Neuronal stem cell (in vitro differentiated cells): Measurements from ENCODE around the gene FAM83F.

ENCODE experiments used
- DNase-seq: peaks from one replicate; pipeline ENCODE4 v3.0.0-alpha.2; 2013; ENCODE audit warnings: low spot score
- H2AFZ ChIP-seq: one replicate; pipeline ENCODE4 v1.6.1; 2013; ENCODE audit warnings: mild to moderate bottlenecking, low read length, inconsistent platforms
- H2AK5ac ChIP-seq: 2 replicates; pipeline ENCODE4 v1.6.1; 2013; ENCODE audit warnings: low read depth, mild to moderate bottlenecking, inconsistent platforms, low read length, moderate library complexity, mixed read lengths
- H2BK120ac ChIP-seq: 2 replicates; pipeline ENCODE4 v1.6.1; 2013; ENCODE audit warnings: low read depth, mild to moderate bottlenecking, inconsistent platforms, low read length, moderate library complexity, mixed read lengths
- H2BK12ac ChIP-seq: one replicate; pipeline ENCODE4 v1.6.1; 2013; ENCODE audit warnings: low read length, inconsistent platforms
- H2BK15ac ChIP-seq: 2 replicates; pipeline ENCODE4 v1.6.1; 2013; ENCODE audit warnings: mild to moderate bottlenecking, low read length, inconsistent platforms, mixed read lengths
- H2BK5ac ChIP-seq: one replicate; pipeline ENCODE4 v1.6.1; 2013; ENCODE audit warnings: inconsistent platforms, mild to moderate bottlenecking, low read length, moderate library complexity
- H3K14ac ChIP-seq: one replicate; pipeline ENCODE4 v1.6.1; 2013; ENCODE audit warnings: low read length, inconsistent platforms
- H3K18ac ChIP-seq: 2 replicates; pipeline ENCODE4 v1.6.1; 2013; ENCODE audit warnings: low read length, inconsistent platforms
- H3K23ac ChIP-seq: 2 replicates; pipeline ENCODE4 v1.6.1; 2013; ENCODE audit warnings: low read depth, mild to moderate bottlenecking, mixed read lengths, low read length, inconsistent platforms; ENCODE audit not compliant: poor library complexity
- H3K27ac ChIP-seq: replicated peaks from 3 replicates; pipeline ENCODE4 v1.5.1; 2013; ENCODE audit warnings: low read length, inconsistent platforms
- H3K27me3 ChIP-seq, 3 experiments: 2 replicates each; pipeline ENCODE4 v1.6.1; 2013; ENCODE audit warnings: low read length in 3 of 3, mild to moderate bottlenecking in 2 of 3, inconsistent platforms in 1 of 3, low read depth in 1 of 3, mixed read lengths in 1 of 3, moderate library complexity in 1 of 3; ENCODE audit not compliant: control insufficient read depth in 3 of 3, insufficient read depth in 3 of 3
- H3K36me3 ChIP-seq, 2 donors: replicated peaks in 1 of 2; 2 replicates each; pipeline ENCODE4 v1.6.1; 2013; ENCODE audit warnings: low read length in 2 of 2; ENCODE audit not compliant: control insufficient read depth in 2 of 2, insufficient read depth in 2 of 2
- H3K4ac ChIP-seq: 2 replicates; pipeline ENCODE4 v1.6.1; 2013; ENCODE audit warnings: inconsistent platforms, mild to moderate bottlenecking, low read length, moderate library complexity
- H3K4me1 ChIP-seq, 2 donors: 1 replicate in 1 of 2; 2 replicates in 1 of 2; pipeline ENCODE4 v1.6.1; 2013; ENCODE audit warnings: low read length in 2 of 2, low read depth in 1 of 2; ENCODE audit not compliant: control insufficient read depth in 2 of 2, insufficient read depth in 1 of 2
- H3K4me2 ChIP-seq: one replicate; pipeline ENCODE4 v1.6.1; 2013; ENCODE audit warnings: mild to moderate bottlenecking, low read length, inconsistent platforms; ENCODE audit not compliant: insufficient read depth, poor library complexity, severe bottlenecking
- H3K4me3 ChIP-seq, 2 donors: 2 replicates each; pipeline ENCODE4 v1.5.1; 2013; ENCODE audit warnings: low read length in 2 of 2, mild to moderate bottlenecking in 2 of 2, inconsistent platforms in 1 of 2, moderate library complexity in 1 of 2
- H3K79me1 ChIP-seq: one replicate; pipeline ENCODE4 v1.6.1; 2013; ENCODE audit warnings: low read depth, mild to moderate bottlenecking, inconsistent platforms, low read length, moderate library complexity
- H3K9ac ChIP-seq: one replicate; pipeline ENCODE4 v1.6.1; 2013; ENCODE audit warnings: mild to moderate bottlenecking, low read depth, low read length, inconsistent platforms; ENCODE audit not compliant: poor library complexity
- H3K9me3 ChIP-seq, 2 donors: replicated peaks in 1 of 2; 2 replicates each; pipeline versions ENCODE3 to v1.6.1; 2013; ENCODE audit warnings: low read length in 2 of 2, mild to moderate bottlenecking in 2 of 2, inconsistent platforms in 1 of 2, low read depth in 1 of 2, mixed read lengths in 1 of 2, moderate library complexity in 1 of 2; ENCODE audit not compliant: control insufficient read depth in 2 of 2, insufficient read depth in 1 of 2
- H4K8ac ChIP-seq: one replicate; pipeline ENCODE4 v1.6.1; 2013; ENCODE audit warnings: low read depth, mild to moderate bottlenecking, inconsistent platforms, low read length, moderate library complexity
- H4K91ac ChIP-seq: one replicate; pipeline ENCODE4 v1.6.1; 2013; ENCODE audit warnings: low read length, low read depth, mild to moderate bottlenecking, inconsistent platforms; ENCODE audit not compliant: poor library complexity
- WGBS, 2 donors: extraction: QIAGEN DNeasy Blood & Tissue Kit; methylation state at CpG; one replicate each; pipeline ENCODE4 v1.1.7; 2013; ENCODE audit warnings: missing lambda C conversion rate in 2 of 2, mixed read lengths in 1 of 2; ENCODE audit not compliant: insufficient read length in 2 of 2, insufficient replicate concordance in 1 of 2; ENCODE audit errors: extremely low coverage in 2 of 2; 5-methylcytosine and 5-hydroxymethylcytosine counted together

FAM83F gene

DNA sequence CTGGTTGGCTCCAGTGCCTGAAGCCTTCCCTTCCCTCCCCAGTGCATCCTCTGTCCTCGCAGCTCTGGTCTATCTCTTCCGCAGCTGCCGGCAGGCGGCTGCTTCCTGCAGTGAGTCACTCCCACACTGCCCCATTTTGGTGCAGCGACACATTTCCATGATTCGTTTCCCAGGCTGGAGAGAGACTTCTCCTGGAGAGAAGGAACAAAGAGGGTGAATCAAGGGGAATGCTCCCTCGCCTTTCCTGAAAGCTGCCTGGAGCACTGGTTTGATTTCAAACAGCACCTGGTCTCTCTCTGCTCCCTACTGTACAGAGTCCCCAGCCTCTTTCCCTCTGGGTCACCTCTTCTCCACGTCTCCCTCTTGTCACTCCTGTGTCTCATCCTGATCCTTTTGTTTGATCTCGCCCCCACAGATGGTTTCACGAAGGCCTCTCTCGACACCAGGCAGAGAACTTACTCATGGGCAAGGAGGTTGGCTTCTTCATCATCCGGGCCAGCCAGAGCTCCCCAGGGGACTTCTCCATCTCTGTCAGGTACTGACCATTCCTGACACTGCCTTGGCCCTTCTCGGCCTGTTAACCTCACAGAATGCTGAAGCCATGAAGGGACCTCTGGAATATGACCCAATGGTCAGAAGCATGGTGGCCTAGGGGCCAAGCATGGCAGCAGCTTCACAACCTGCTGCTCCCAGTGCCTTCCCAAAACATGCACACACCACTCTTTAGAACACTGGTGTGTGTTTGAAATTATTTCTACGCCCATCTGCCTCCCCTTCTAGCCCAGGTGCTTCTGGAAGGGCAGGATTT lies 34.9 kb upstream of the FAM83F start, which contains the start of gene TMA7B:
TMA7B (plus strand) TSS at position 758 of the 808 bp plus-strand sequence. CDS start 3,978 bp downstream, outside the sequence.
- Histone ChIP-seq H3K9me3 (no peaks in the 10 kb centered on the region), H3K23ac (peak within 1 kb of the TSS; percentile 12), H3K9ac (peak within 1 kb of the TSS; percentile 22), H3K4me3 (no peak within 1 kb of the TSS), H2BK5ac (no peak within 1 kb of the TSS), H3K79me1 (no peaks in the 10 kb centered on the region), H3K4me1 (peaks cover 0 to 7% of the 10 kb centered on the region in 2 donors), H2AFZ (peak within 1 kb of the TSS; percentile 67), H2AK5ac (no peak within 1 kb of the TSS), H2BK120ac (no peak within 1 kb of the TSS), H3K27ac (no peak within 1 kb of the TSS), H2BK12ac (peak within 1 kb of the TSS; percentile 43), H3K27me3 (peaks cover 0 to 20% (median 0%) of the 10 kb centered on the region in 3 experiments), H2BK15ac (peak within 1 kb of the TSS; percentile 66), H4K8ac (no peak within 1 kb of the TSS), H3K4ac (peak within 1 kb of the TSS; percentile 40), H4K91ac (no peak within 1 kb of the TSS), H3K36me3 (no peaks in the 10 kb centered on the region), H3K18ac (peak within 1 kb of the TSS; percentile 36), H3K4me2 (no peak within 1 kb of the TSS), H3K14ac (no peak within 1 kb of the TSS)
- no CpG with 5 or more reads among the region's 14 CpGs for WGBS, 2 donors
- DNase-seq = no peak

DNA sequence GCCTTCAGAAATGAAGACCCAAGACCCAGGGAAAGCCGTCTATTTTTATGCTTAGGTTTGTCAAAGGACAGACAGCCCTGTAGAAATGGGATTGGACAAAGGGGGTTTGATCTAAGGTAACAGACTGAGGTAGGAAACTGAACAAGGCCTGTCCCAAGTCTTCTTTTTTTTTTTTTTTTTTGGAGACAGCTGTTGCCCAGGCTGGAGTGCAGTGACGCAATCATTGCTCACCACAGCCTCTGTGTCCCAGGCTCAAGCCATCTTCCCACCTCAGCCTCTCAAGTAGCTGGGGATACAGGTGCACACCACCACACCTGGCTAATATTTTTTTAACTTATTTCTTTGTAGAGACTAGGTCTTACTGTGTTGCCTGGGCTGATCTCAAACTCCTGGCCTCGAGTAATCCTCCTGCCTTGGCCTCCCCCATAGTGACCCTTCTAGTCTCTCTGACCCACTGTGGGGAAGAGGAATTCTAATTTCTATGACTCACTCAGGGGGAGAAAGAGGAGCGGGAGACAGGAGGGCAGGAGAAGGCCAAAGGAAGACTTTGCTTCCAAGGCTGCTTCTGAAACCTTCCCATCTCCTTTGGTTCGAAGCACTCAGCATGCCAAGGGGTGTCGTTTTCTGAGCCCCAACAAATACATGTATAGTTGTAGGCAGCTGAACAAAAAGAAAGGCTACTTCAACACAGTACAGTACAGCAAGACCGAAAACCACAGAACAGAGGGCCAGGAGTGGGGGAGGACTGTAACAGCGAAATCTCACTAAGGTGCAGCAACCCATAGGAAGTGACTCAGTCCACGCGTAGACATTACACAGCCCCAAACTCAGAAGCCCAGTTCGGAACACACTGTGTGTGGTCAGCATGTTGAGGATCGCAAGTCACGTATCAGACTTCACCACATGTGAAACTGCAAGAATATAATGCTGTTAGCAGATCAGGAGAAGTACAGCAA lies 33.7 kb upstream of the FAM83F start:
- no peak overlapping the region for H2BK5ac ChIP-seq
- H3K4ac ChIP-seq = no peak overlapping the region
- H3K27ac ChIP-seq = no peak overlapping the region
- H3K18ac ChIP-seq = no peak overlapping the region
- H2BK120ac ChIP-seq = no peak overlapping the region
- H3K4me1 ChIP-seq = peaks cover 0 to 7% of the 10 kb centered on the region in 2 donors
- H3K79me1 ChIP-seq = no peaks in the 10 kb centered on the region
- peaks cover 0 to 20% (median 0%) of the 10 kb centered on the region in 3 experiments for H3K27me3 ChIP-seq
- no peaks in the 10 kb centered on the region for H3K9me3 ChIP-seq
- DNase-seq = no peak
- no peak overlapping the region for H2AK5ac ChIP-seq
- H2BK12ac ChIP-seq = no peak overlapping the region
- no peak overlapping the region for H3K14ac ChIP-seq
- H3K4me3 ChIP-seq = no peak overlapping the region
- no peak overlapping the region for H3K4me2 ChIP-seq
- H3K9ac ChIP-seq = no peak overlapping the region
- H4K91ac ChIP-seq = no peak overlapping the region
- H3K36me3 ChIP-seq = no peaks in the 10 kb centered on the region
- H2BK15ac ChIP-seq = no peak overlapping the region
- no peak overlapping the region for H3K23ac ChIP-seq
- H4K8ac ChIP-seq = no peak overlapping the region
- WGBS, 2 donors = no CpG with 5 or more reads among the region's 13 CpGs
- H2AFZ ChIP-seq = no peak overlapping the region

DNA sequence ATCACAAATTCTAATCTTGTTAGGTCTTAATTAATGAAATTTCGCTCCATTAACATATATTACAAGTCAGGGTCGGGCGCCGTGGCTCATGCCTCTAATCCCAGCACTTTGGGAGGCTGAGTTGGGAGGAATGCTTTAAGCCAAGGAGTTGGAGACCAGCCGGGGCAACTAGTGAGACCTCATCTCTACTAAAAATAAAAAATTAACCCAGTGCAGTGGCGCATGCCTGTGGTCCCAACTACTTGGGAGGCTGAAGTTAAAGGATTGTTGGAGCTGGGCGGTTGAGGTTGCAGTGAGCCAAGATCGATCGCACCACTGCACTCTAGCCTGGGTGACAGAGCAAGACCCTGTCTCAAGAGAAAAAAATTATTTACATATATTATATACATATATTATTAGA lies 32.7 kb upstream of the FAM83F start:
- Histone ChIP-seq H3K27me3 (peaks cover 0 to 25% (median 0%) of the 10 kb centered on the region in 3 experiments), H2AFZ (no peak overlapping the region), H3K4me2 (no peak overlapping the region), H2BK5ac (no peak overlapping the region), H3K4me1 (peaks cover 0 to 7% of the 10 kb centered on the region in 2 donors), H2BK120ac (no peak overlapping the region), H3K4me3 (no peak overlapping the region), H4K8ac (no peak overlapping the region), H2AK5ac (no peak overlapping the region), H2BK15ac (no peak overlapping the region), H3K23ac (no peak overlapping the region), H3K27ac (no peak overlapping the region), H3K14ac (no peak overlapping the region), H3K79me1 (no peaks in the 10 kb centered on the region), H3K4ac (no peak overlapping the region), H4K91ac (no peak overlapping the region), H3K36me3 (no peaks in the 10 kb centered on the region), H2BK12ac (no peak overlapping the region), H3K9ac (no peak overlapping the region), H3K18ac (no peak overlapping the region), H3K9me3 (no peaks in the 10 kb centered on the region)
- DNase-seq = no peak
- no CpG with 5 or more reads among the region's 9 CpGs for WGBS, 2 donors

DNA sequence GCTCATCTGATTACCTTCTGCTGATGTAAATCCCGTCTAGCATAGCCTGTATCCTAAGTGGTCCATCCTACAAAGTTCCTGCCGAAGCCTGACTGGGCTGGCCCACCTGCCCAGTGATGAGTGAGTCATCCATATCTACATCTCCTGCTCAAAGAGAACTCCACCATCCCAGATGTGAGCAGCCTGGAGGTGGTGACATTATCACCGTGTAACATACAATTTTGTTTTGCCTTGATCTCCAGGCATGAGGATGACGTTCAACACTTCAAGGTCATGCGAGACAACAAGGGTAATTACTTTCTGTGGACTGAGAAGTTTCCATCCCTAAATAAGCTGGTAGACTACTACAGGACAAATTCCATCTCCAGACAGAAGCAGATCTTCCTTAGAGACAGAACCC lies 29.0 kb upstream of the FAM83F start:
- no peak overlapping the region for H4K91ac ChIP-seq
- no peak overlapping the region for H3K4ac ChIP-seq
- no peaks in the 10 kb centered on the region for H3K36me3 ChIP-seq
- WGBS, 2 donors = no CpG with 5 or more reads among the region's 5 CpGs
- H2BK5ac ChIP-seq = no peak overlapping the region
- H2BK12ac ChIP-seq = no peak overlapping the region
- no peak overlapping the region for H3K4me3 ChIP-seq
- H3K9ac ChIP-seq = no peak overlapping the region
- peaks cover 0 to 11% (median 0%) of the 10 kb centered on the region in 3 experiments for H3K27me3 ChIP-seq
- no peak overlapping the region for H3K14ac ChIP-seq
- H3K18ac ChIP-seq = no peak overlapping the region
- H3K23ac ChIP-seq = no peak overlapping the region
- H3K9me3 ChIP-seq = no peaks in the 10 kb centered on the region
- H2BK15ac ChIP-seq = no peak overlapping the region
- peaks cover 0 to 11% of the 10 kb centered on the region in 2 donors for H3K4me1 ChIP-seq
- no peak overlapping the region for H4K8ac ChIP-seq
- no peaks in the 10 kb centered on the region for H3K79me1 ChIP-seq
- no peak overlapping the region for H3K27ac ChIP-seq
- H2AK5ac ChIP-seq = no peak overlapping the region
- DNase-seq = no peak
- no peak overlapping the region for H2AFZ ChIP-seq
- H3K4me2 ChIP-seq = no peak overlapping the region
- H2BK120ac ChIP-seq = no peak overlapping the region
